GM19452 (cell line): Measurements from ENCODE around the gene SIPA1.
A peak's percentile ranks its signal among the peaks of the same experiment; 100 is the strongest.
"Not testable (repeated sequence)": the region's sequence is repeated elsewhere in the genome, so short reads cannot be mapped to it uniquely, and the experiment has no call there.

Experiments
- ATAC-seq: cut with Tn5 transposase; IDR thresholded peaks from one replicate; pipeline ENCODE4 v1.9.1; 2021; ENCODE audit not compliant: unreplicated experiment

The SIPA1 gene

GRCh38 chr11:65658174-65659021, 20.5 kb downstream of the SIPA1 start:
- no peak for ATAC-seq

GRCh38 chr11:65660038-65660437, 22.1 kb downstream of the SIPA1 start:
- ATAC-seq, result no peak

- not testable (repeated sequence) for ATAC-seq
Measured at GRCh38 chr11:65660908-65661307, 23.0 kb downstream of the SIPA1 start.

DNA sequence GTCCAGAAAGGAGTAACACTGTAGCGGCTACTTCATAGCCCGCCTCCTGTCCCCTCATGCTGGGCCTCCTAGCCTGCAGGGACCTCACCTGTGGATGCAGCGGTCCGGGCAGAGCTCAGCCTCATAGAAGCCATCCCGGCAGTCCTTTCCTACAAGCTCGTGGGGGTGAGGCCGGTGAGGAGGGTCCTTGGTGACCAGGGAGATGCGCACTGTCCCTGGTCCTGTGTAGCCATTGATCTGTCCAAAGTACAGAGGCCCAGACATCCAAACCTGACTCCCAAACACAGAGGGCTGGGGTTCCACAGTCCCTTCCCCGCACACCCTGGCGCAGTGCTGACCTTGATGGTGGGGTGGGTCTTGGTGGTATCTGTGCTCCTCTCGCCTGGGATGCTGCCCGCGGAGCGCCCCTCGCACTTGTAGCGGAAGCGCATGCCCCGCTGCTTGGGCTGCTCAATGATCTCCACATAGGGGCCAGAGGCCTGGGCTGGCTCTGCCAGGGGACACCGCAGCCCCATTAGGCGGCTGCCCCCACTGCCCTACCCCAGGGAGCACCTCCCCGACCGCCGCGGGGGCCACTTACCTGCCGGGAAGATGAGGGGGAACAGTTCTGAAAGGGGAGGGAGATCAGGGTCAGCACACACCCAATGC, 23.8 kb downstream of the SIPA1 start:
- no peak for ATAC-seq

- ATAC-seq, result peak; percentile 21
Measured at GRCh38 chr11:65662247-65662798, 24.4 kb downstream of the SIPA1 start.

DNA sequence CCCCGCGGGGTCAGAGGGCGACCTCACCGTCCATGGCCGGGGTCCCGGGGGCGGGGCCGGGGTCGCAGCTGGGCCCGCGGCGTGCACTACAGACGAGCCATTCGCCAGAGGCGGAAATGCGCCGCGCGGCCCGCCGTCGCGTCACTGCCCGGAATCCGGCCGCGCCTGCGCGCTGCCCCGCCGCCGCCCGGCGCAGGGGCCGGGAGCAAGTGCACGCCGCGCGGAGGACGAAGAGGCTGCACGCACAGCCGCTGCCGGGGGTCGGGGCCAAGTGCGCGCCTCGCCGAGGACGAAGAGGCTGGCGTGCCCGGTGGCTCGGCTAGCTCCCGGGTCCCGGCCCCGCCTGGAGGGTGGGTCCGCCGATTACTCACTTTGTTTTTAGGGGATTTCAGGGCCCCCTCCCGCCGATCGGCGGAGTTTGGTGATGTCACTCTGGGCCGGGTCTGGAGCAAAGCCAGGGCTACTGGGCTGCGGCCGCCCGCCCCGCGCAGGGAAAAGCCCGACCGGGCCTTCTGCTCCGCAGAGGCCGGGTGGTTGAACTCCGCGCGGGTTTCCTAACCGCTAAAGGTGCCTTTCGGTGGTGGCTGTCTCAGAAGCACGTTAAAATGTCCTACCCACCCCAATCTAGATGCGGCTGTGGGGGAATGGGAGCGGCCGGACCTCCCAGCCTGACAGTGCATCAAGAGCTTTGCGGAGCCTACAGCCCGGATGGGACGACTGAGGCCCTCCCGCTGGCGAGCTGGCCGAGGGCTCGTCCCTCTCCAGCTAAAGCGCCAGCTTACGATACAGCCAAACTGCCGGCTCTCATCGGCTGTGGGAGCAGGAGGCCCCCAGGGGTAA, 25.1 kb downstream of the SIPA1 start, which contains the start of gene RELA:
TSS of gene RELA (minus strand) at position 118 of the 840 bp plus-strand sequence. CDS start at position 34, 84 bp downstream.
- peak; percentile 79 for ATAC-seq

- no peak for ATAC-seq
Measured at GRCh38 chr11:65663639-65664200, 25.8 kb downstream of the SIPA1 start.

GRCh38 chr11:65672180-65672860, 34.4 kb downstream of the SIPA1 start:
- ATAC-seq, result no peak

DNA sequence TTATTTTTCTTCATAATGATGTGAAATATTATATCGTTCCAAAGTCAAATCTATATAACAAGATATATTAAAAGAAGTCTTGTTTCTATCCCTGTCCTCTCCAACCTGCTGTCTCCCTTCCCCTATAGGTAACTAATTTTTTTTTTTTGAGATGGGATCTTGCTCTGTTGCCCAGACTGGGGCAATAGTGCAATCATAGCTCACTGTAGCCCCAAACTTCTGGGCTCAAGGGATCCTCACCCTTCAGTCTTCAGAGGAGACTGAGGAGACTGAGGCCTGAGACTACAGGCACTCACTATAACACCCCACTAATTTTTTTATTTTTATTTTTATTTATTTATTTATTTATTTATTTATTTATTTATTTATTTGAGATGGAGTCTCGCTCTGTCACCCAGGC, 35.1 kb downstream of the SIPA1 start:
- no peak for ATAC-seq

- ATAC-seq, result no peak
Measured at GRCh38 chr11:65680192-65680743, 42.4 kb downstream of the SIPA1 start.

DNA sequence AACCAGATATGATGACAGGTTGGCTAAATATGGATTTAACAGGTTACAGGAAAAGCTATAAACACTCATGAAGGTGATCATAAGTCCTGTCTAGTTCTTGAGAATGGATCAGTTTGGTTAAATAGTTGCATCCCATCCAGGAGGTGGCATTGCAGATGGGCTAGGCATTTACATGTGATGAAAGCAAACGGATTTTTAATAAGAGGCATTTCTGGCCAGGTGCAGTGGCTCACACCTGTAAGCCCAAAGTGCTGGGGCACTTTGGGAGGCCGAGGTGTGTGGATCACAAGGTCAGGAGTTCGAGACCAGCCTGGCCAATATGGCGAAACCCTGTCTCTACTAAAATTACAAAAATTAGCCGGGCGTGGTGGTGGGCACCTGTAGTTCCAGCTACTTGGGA, 45.6 kb downstream of the SIPA1 start:
- ATAC-seq, result not testable (repeated sequence)

- no peak for ATAC-seq
Measured at GRCh38 chr11:65685981-65686380, 48.1 kb downstream of the SIPA1 start.

- not testable (repeated sequence) for ATAC-seq
Measured at GRCh38 chr11:65691847-65692246, 53.9 kb downstream of the SIPA1 start.

- ATAC-seq, result no peak
Measured at GRCh38 chr11:65692367-65692766, 54.5 kb downstream of the SIPA1 start.

GRCh38 chr11:65695459-65696241, 57.7 kb downstream of the SIPA1 start:
- no peak for ATAC-seq

DNA sequence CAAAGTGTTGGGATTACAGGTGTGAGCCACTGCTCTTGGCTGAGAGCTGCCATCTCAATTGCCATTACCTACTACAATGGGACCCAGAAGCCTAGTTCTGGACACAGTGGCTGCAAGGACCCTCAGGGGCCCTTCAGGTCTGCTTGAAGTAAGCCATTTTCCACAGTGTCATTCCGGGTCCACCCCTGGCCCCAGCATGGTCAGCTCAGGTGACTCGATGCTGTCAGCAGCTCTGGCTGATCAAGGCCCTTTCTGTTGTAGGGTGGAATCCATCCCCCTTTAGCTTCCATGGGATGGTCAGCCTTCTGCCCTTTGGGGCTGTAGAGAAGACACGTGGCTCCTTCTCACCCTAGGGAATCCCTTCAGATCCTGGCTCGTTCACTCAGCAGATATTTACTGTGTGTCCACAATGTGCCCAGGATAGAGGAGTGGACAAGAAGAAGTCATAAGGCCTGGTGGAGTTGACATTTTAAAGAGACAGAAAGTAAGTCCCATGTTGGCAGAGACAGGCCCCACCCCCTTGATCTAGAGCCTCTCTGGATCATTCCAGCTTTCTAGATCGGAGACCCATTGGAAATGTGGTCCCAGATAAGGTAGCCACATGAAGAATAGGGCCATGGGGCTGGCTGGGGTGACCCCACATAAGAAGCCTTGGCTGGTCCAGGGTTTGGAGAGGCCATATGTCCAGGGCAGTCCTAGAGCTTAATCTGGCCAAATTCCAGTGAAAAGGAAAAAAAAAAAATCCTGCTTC, 59.1 kb downstream of the SIPA1 start:
- ATAC-seq, result no peak

- no peak for ATAC-seq
Measured at GRCh38 chr11:65698205-65698604, 60.3 kb downstream of the SIPA1 start.

DNA sequence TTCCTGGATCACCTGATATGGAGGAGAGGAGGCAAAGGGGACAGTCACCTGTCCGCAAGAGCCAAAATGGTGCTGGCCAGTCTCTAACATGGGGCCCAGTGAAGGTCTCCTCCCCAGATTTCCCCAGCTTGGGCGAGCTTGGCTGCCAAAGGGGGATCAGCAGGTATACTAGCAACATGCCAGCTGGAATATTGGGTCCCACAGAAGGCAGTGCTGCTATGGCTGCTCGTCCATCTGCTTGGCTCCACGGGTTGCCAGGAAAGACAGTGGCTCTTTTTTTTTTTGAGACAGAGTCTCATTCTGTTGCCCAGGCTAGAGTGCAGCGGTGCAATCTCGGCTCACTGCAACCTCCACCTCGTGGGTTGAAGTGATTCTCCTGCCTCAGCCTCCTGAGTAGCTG, 61.4 kb downstream of the SIPA1 start:
- no peak for ATAC-seq
